UCSD-AML1 (cell line): ENCODE measurements around the gene TMEM132D.
"Not testable (repeated sequence)": the region's sequence is repeated elsewhere in the genome, so short reads cannot be mapped to it uniquely, and the experiment has no call there.

Experiments
- DNase-seq: peaks from one replicate; lab custom pipeline; 2025; ENCODE audit not compliant: unreplicated experiment; lab: John Stamatoyannopoulos, UW

Gene TMEM132D

GRCh38 chr12:129903956-129904829 is at the start of gene TMEM132D:
Gene TMEM132D (minus strand): TSS chr12:129904025.
- DNase-seq: no peak

DNA sequence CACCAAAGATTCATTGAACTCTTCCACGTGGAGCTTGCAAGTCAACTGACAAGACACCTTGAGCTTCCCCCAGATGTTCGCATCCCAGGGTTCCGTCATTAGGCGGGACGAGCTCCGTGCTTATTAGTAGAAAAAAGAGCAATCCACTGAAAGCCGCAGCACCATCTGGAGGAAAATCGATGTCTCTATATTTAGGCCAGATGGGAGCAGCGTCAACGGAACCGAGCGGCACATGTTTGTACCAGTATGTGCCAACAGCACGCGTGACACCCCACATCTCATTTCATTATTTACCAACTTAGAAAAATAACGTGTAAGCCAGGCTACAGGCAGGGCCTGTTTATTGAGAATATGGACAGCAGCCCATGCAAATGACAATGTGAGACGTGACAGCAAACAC is 45.8 kb upstream of the TMEM132D start:
- no peak for DNase-seq

- no peak for DNase-seq
Measured at GRCh38 chr12:129941618-129942017, 37.8 kb upstream of the TMEM132D start.

DNA sequence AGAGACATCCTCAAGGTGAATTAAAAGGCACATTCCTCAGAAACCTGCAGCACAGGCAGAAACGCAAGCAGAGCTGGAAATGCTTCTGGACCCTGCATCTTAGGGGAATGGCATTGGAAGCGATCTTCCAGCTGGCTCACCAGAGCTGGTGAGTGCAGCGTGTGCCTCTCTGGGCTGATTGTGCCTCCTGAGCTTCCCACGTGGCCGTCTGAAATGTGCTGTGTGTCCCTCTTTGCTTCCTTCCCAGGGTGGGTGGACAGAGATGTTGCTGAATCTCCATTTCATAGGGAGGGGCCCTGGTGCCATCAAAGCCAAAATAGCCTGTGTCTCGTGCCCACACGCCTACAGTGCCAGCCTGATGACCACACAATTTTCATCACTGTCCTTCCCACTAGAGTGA is 34.3 kb upstream of the TMEM132D start:
- DNase-seq: no peak

- no peak for DNase-seq
Measured at GRCh38 chr12:129937426-129937825, 33.6 kb upstream of the TMEM132D start.

DNA sequence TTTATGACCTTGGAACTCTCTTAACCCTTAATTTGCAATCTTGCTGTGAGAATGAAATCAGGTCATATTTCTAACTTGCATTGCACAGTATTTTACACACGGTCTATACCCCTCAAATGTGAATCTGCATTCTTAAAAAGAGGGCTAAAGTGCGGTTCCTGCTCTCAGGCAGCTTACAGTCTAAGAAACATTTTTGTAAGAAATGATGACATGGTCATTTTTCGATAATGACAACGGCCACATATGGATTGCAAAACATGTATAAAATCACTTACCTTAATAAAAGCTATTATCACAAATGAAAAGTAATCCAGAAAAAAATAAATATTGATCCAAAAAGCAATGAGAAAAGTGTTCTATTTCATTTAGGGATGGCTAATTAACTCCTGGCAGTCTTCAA is 24.8 kb upstream of the TMEM132D start:
- no peak for DNase-seq

DNA sequence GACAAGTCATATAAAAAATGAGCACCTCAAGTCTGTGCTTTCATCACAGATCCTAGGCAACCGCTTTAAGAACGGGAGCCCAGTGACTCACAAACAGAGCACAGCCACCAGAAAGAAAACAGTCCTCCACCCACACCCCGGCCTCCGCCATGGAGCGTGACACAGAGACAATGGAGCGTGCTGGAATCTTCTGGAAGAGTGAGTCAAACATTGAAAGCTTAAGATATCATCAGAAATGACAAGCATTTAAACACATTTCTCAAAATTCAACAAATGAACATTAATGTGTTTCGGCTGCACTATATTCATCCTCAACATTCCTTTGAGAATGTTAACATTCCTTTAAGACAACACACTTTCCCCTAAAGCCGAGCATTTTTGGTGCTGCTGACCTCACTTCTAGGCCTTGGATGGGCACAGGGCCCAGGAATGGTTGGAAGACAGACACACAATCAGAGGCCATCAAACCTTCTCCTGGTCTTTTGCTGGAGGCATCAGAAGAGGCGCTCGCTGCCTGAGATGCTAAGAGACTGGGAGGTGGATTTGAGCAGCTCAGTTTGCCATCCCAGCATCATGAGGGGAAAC is 23.6 kb upstream of the TMEM132D start:
- no peak for DNase-seq

GRCh38 chr12:129911428-129912049 is 7.7 kb upstream of the TMEM132D start:
- peak; percentile 38 for DNase-seq

DNA sequence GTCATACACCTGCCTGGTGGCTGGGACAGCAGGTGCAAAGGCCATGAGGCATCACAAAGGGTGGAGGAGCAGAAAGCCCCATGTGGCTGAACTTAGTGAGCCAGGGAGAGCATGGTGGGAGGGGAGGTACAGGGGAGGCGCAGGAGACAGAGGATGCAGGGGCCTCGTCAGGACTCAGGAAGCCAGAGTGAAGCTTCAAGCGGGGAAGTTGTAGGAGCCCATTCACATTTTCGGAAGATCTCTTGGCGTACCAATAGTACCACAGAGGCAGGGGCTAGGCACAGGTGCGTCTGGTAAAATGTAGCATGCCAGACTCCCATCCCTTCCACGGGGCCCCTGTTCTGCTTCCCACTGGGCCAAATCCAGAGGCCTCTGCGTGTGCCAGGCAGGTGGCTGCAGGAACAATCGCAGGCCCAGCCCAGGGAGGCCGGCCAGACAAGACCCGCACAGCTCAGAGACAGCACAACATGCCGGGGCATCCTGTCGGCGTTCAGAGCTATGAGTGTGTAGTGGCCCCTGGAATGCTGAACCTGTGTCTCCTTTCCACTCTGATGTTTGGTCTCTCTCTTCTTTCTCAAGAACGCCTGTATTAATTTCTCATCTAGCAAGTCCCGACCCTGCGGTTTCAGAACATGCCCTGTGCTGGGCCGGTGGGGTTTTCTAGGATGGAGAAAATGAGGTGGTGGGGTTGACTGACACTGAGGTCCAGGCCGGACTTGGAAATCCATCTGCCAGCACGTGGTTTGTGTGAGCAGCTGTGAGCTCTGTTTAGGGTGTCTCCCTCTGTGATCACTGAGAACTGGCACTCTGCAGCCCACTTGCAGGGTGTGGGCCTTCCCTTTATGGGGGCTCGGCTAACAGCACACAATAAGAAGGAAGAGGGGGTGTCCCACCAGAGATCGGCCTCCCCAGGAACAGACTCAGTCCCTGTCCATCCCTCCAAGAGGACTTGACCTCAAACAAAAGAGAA is 5.5 kb upstream of the TMEM132D start:
- no peak for DNase-seq

DNA sequence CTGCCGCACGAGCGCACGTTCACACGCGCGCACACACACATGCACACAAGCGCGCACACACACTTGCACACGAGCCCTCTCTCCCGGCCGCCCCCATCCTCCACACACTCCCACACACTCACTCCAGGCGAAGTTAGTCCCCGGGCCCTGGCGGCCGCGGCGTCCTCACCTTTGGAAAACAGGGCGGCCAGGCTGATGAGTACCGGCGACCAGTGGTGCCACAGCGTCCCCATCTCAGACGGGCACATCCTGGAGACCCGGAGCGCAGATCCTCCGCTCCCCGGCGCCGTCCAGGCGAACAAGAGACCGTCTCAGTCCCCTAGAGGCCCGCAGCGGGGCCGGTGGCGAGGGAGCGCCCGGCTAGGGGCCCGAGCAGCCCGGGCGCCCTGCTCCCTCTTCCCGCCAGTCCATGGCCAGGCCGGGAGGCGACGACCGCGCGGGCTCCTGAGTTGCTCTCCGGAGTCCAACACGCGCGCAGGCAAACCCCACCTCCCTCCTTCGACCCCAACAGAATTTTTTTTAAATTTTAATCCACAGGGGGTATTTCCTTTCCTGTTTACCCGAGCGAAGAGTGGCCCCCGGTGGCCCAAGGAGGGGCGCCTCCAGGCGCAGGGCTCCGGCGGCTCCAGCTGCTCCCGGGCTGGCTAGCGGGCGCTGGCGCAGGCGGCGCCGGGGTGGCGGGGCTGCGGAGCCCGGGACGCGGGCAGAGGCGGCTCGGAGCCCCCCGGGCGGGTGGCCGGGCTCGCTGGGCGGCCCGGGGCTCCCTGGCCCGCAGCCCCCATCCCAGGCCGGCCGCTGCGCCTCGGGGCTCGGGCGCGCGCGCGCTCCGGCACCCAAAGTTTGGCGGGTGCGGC is 506 bp downstream of the TMEM132D start:
- DNase-seq: no peak

DNA sequence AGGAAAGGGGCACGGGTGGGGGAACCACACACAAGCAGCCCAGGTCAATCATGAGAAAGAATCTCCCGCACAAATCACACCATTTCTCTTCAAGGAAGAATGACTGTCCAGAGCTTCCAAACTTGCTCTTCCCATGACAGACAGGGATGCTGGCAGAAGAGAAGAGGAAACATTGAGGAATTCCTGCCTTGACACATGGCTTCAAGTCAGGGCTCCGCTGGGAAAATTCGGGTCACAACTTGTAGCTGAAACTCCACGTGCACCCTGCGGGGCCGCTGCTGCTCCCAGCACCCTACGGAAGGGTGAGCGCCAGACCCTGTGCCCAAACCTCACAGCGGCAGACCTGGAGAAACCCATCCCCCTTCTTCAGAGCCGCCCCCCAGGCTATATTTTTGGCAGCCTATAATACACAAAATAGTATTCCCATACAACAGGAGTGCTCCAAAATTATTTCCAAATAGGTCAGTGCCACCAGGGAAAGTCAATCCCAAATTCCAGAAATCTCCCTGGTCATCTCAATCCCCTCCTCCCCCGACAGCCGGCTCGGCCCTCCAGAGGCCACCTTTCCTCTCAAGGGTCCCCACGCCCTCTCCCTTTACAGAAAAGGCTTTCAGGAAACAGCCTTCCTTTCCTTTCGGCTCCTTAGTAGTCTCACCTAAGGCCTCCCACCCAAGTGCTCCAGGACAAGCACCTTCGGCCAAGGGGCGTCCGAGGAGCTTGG is 1.3 kb downstream of the TMEM132D start:
- no peak for DNase-seq

- DNase-seq: no peak
Measured at GRCh38 chr12:129901254-129901653, 2.6 kb downstream of the TMEM132D start.

DNA sequence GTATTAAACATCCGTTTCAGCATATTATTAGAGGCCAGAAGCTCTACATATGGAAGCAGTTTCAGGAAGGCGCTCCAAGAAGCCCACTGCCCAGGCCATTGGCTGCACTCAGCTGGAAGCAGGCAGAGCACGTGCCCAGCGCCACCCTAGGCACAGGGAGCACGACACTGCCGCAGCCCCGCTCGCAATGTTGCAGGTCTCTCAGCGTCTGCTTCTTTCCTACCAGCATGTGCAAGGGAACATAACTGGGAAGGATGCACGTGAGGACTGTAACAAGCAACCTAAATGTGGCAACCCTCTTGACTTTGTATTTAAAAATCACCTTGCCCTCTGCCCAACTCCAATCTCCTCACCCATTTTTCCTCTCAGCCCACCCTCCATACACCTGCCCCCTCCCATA is 3.5 kb downstream of the TMEM132D start:
- DNase-seq: no peak

DNA sequence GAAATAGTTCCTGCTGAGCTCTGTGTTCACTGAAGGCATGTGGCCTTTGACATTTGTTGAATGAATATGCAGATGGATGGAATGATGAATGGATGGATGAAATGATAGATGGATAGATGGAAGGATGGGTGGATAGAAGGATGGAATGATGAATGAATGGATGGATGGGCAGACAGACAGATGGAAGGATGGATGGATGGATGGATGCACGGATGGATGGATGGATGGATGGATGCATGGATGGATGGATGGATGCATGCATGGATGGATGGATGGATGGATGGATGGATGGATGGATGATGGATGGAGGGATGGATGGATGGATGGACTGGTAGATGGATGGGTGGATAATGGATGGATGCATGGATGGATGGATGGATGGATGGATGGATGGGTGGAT is 4.8 kb downstream of the TMEM132D start:
- DNase-seq: not testable (repeated sequence)

GRCh38 chr12:129893691-129894090 is 10.1 kb downstream of the TMEM132D start:
- no peak for DNase-seq

GRCh38 chr12:129887101-129887500 is 16.7 kb downstream of the TMEM132D start:
- no peak for DNase-seq

DNA sequence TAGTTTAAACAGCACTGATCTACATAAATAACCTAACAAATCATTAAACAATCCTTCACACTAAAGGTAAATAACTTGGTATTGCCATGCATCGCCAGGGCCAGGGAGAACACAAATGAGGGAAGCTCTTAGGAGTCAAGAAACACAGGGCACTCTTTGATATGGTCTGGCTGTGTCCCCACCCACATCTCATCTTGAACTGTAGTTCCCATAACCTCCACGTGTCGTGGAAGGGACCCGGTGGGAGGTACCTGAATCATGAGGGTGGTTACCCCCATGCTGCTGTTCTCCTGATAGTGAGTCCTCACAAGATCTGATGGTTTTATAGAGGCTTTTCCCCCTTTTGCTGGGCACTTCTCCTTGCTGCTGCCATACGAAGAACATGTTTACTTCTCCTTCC is 17.3 kb downstream of the TMEM132D start:
- no peak for DNase-seq

GRCh38 chr12:129885287-129885686 is 18.5 kb downstream of the TMEM132D start:
- DNase-seq: no peak

DNA sequence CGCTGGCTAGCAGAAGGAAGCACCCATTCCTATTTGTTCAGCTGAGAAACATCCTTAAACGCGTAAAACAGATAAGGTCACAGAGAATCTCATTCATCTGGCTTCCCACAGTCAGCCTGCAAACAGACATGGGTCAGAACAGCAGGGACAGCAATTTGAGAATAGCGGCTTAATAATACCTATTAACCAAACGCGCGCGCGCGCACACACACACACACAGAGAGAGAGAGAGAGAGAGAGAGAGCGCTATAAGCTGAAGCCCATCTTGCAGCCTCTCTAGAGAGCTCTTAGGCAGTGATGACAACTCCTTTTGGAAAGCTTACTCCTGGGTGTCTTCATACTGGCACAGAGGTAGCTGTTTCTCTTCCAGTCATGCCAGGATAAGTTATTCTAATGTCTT is 26.4 kb downstream of the TMEM132D start:
- DNase-seq: no peak
